Stimulated activated CD4-positive, alpha-beta T cell treated with anti-CD3 and anti-CD28 coated beads, Interleukin-1b, Interleukin-23, amount 100 ng/mL, for 24 hours (primary cell): ENCODE measurements around the gene POLR3GL.
"Not testable (repeated sequence)": the region's sequence is repeated elsewhere in the genome, so short reads cannot be mapped to it uniquely, and the experiment has no call there.

Experiments used
- DNase-seq, 4 experiments: peaks; one replicate each; pipeline ENCODE4 v3.0.0-alpha.2; 2020; ENCODE audit warnings: low read depth in 4 of 4, low spot score in 1 of 4

The POLR3GL gene

GRCh38 chr1:146019231-146020057, 55.0 kb downstream of the POLR3GL start:
- no peak for DNase-seq

GRCh38 chr1:146020058-146021049, 55.9 kb downstream of the POLR3GL start:
- DNase-seq = no peak

- DNase-seq = no peak
These were observed 56.6 kb downstream of the POLR3GL start for GRCh38 chr1:146021050-146021445.

- no peak for DNase-seq
These were observed 57.3 kb downstream of the POLR3GL start, which contains the start of gene HJV for GRCh38 chr1:146021622-146022402. Gene HJV (minus strand): TSS chr1:146021735. CDS start chr1:146020231, 1,504 bp downstream.

- no peak for DNase-seq
These were observed 58.1 kb downstream of the POLR3GL start for GRCh38 chr1:146022403-146023127.

GRCh38 chr1:146025787-146026495, 61.5 kb downstream of the POLR3GL start:
- DNase-seq = not testable (repeated sequence)

GRCh38 chr1:146026650-146027049, 62.2 kb downstream of the POLR3GL start:
- DNase-seq = not testable (repeated sequence)
